Measurements from ENCODE around the gene ZMYM4.
"Not testable (repeated sequence)": the region's sequence is repeated elsewhere in the genome, so short reads cannot be mapped to it uniquely, and the experiment has no call there.

ZMYM4 gene

DNA sequence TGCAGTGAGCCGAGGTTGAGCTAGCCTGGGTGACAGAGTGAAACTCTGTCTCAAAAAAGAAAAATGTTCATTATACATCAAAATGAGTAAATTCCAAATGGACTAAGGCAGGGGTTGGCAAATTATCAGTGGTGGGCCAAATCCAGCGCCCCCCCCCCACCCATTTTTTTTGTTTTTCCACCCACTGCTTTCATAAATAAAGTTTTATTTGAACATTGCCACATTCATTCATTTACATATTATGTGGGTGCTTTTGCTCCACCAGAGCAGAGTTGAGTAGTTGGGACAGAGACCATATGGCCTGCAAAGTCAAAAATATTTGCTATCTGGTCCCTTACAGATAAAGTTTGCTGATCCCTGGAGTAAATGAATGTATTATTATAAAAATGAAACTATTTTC lies 99.4 kb downstream of the ZMYM4 start:
- no peak for DNase-seq
- Mint-ChIP-seq H3K27ac (no peak overlapping the region), H3K9me3 (no peaks in the 10 kb centered on the region), H3K27me3 (ENCODE audit: low read depth, poor library complexity) (no peaks in the 10 kb centered on the region), H3K36me3 (ENCODE audit: low read depth) (peaks cover 49% of the 10 kb centered on the region), H3K4me3 (no peak overlapping the region), H3K4me1 (no peaks in the 10 kb centered on the region)
- TF ChIP-seq CTCF (IDR thresholded peaks at IDR 0.05): no peak

DNA sequence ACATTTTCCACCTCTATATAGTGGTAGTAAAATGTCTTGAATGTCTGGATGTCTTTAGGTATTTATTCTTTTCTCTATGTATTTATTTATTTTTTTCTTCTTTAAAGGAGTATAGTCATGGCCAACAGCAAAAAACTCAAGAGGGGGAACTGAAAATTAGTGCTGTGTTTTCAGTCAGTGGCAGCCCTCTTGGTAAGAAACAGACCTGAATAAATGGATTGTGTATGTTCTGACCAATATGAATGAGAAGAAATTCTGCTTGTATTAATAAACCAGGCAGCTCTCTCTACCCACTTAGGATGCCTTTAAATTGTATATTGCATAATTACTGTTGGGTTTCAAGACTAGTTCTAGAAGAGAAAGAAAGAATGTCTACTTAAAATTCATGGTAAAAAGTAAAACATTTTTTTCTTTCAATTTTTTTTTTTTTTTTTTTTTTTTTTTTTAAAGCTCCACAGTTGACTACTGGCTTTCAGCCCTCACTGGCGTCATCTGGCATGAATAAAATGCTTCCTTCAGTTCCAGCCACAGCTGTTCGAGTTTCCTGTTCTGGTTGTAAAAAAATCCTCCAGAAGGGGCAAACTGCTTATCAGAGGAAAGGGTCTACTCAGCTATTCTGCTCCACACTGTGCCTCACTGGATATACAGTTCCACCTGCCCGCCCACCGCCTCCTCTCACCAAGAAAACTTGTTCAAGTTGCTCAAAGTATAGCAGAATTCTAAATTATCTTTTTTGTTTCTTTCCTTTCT lies 101.6 kb downstream of the ZMYM4 start:
- TF ChIP-seq CTCF (IDR thresholded peaks at IDR 0.05): no peak
- Mint-ChIP-seq H3K4me1 (no peaks in the 10 kb centered on the region), H3K9me3 (no peaks in the 10 kb centered on the region), H3K27me3 (ENCODE audit: low read depth, poor library complexity) (no peaks in the 10 kb centered on the region), H3K36me3 (ENCODE audit: low read depth) (peaks cover 45% of the 10 kb centered on the region), H3K27ac (peak overlapping the region; percentile 15), H3K4me3 (no peak overlapping the region)
- no peak for DNase-seq

DNA sequence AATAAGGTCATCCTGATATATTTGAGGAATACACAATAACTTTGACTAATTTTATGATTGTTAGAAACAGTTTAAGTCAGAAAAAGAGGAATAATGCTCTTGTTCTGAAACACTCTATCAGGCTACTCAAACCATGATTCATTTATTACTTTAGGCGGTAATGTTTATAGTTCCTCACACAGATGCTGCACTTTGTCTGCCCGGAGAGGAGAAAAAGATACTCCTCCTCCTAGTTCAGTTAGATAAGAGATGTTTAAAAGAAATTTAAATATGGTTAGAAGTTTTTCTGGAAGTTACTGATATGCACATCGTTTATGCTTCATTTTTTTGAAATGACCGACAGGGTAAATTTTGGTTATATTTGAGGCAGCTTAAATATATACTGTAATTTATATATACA lies 103.0 kb downstream of the ZMYM4 start:
- H3K27me3 Mint-ChIP-seq (ENCODE audit: low read depth, poor library complexity): no peaks in the 10 kb centered on the region
- H3K36me3 Mint-ChIP-seq (ENCODE audit: low read depth): peaks cover 45% of the 10 kb centered on the region
- DNase-seq: no peak
- no peak overlapping the region for H3K27ac Mint-ChIP-seq
- H3K4me3 Mint-ChIP-seq: no peak overlapping the region
- no peaks in the 10 kb centered on the region for H3K9me3 Mint-ChIP-seq
- H3K4me1 Mint-ChIP-seq: no peaks in the 10 kb centered on the region
- no peak for TF ChIP-seq CTCF (IDR thresholded peaks at IDR 0.05)

DNA sequence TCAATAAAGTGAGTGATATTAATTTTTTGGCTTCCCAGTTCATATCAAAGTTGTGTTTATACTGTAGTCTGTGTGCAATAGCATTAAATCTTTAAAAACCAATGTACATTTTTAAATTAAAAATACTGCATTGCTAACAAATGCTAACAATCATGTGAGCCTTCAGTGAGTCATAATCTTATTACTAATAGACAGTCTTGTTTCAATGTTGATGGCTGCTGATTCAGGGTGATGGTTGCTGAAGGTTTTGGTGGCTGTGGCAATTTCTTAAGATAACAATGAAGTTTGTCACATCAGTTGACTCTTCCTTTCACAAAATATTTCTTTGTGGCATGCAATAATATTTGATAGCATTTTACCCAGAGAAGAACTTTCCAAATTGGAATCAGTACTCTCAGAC lies 109.0 kb downstream of the ZMYM4 start:
- Mint-ChIP-seq H3K27me3 (ENCODE audit: low read depth, poor library complexity) (no peaks in the 10 kb centered on the region), H3K27ac (no peak overlapping the region), H3K9me3 (no peaks in the 10 kb centered on the region), H3K4me3 (no peak overlapping the region), H3K4me1 (no peaks in the 10 kb centered on the region), H3K36me3 (ENCODE audit: low read depth) (peaks cover 37% of the 10 kb centered on the region)
- DNase-seq: no peak
- no peak for TF ChIP-seq CTCF (IDR thresholded peaks at IDR 0.05)

DNA sequence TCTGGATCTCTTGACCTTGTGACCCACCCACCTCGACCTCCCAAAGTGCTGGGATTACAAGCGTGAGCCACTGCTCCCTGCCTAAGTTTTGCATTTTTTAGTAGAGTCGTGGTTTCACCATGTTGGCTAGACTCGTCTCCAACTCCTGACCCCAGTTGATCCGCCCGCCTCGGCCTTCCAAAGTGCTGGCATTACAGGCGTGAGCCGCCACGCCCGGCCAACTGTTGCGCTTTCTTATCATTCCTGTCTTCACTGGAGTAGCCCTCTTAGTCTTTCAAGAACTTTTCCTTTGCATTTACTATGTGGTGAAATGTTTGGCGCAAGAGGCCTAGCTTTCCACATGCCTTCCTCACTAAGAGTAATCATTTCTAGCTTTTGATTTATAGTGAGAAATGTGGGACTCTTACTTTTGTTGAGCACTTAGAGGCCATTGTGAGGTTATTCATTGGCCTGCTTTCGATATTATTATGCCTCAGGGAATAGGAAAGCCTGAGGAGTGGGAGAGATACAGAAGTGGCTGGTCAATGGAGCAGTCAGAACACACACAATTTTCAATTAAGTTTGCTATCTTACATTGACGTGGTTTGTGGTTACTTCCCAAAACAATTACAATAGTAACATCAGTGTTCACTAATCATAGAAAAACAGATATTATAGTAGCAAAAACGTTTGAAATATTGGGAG lies 111.0 kb downstream of the ZMYM4 start:
- Mint-ChIP-seq H3K9me3 (no peaks in the 10 kb centered on the region), H3K36me3 (ENCODE audit: low read depth) (peaks cover 44% of the 10 kb centered on the region), H3K4me1 (no peaks in the 10 kb centered on the region), H3K4me3 (no peak overlapping the region), H3K27ac (peak overlapping the region; percentile 87), H3K27me3 (ENCODE audit: low read depth, poor library complexity) (no peaks in the 10 kb centered on the region)
- TF ChIP-seq CTCF (IDR thresholded peaks at IDR 0.05): no peak
- DNase-seq: no peak

GRCh38 chr1:35380111-35380510 lies 111.6 kb downstream of the ZMYM4 start:
- not testable (repeated sequence) for DNase-seq; H3K27me3 Mint-ChIP-seq (ENCODE audit: low read depth, poor library complexity); H3K27ac Mint-ChIP-seq; H3K4me1 Mint-ChIP-seq; H3K9me3 Mint-ChIP-seq; H3K4me3 Mint-ChIP-seq
- H3K36me3 Mint-ChIP-seq (ENCODE audit: low read depth): peaks cover 39% of the 10 kb centered on the region
